ENCODE measurements around the gene SLC1A7.
"Not testable (repeated sequence)": the region's sequence is repeated elsewhere in the genome, so short reads cannot be mapped to it uniquely, and the experiment has no call there.

The SLC1A7 gene

GRCh38 chr1:53142226-53142853 lies at the start of gene SLC1A7:
SLC1A7 (minus strand) TSS chr1:53142638; CDS start chr1:53142449, 189 bp downstream.
- DNase-seq: no peak

- no peak for DNase-seq
These were observed 47.8 kb upstream of the SLC1A7 start for GRCh38 chr1:53190210-53190611.

GRCh38 chr1:53189061-53189460 lies 46.6 kb upstream of the SLC1A7 start:
- DNase-seq: no peak

- no peak for DNase-seq
These were observed 45.7 kb upstream of the SLC1A7 start for GRCh38 chr1:53188099-53188498.

GRCh38 chr1:53187401-53187800 lies 45.0 kb upstream of the SLC1A7 start:
- DNase-seq: no peak

GRCh38 chr1:53186533-53186932 lies 44.1 kb upstream of the SLC1A7 start:
- no peak for DNase-seq

GRCh38 chr1:53185955-53186297 lies 43.5 kb upstream of the SLC1A7 start:
- not testable (repeated sequence) for DNase-seq

- DNase-seq: no peak
These were observed 40.9 kb upstream of the SLC1A7 start for GRCh38 chr1:53183095-53183990.

GRCh38 chr1:53182716-53183094 lies 40.3 kb upstream of the SLC1A7 start:
- no peak for DNase-seq

- DNase-seq: peak; percentile 87
These were observed 39.7 kb upstream of the SLC1A7 start for GRCh38 chr1:53182111-53182593.

GRCh38 chr1:53180951-53181350 lies 38.5 kb upstream of the SLC1A7 start:
- DNase-seq: no peak

GRCh38 chr1:53180226-53180625 lies 37.8 kb upstream of the SLC1A7 start:
- DNase-seq: no peak

- DNase-seq: peak; percentile 100
These were observed 34.2 kb upstream of the SLC1A7 start for GRCh38 chr1:53176452-53177208.

- DNase-seq: peak; percentile 94
These were observed 32.8 kb upstream of the SLC1A7 start for GRCh38 chr1:53174971-53175913.

GRCh38 chr1:53172426-53173128 lies 30.1 kb upstream of the SLC1A7 start:
- peak; percentile 74 for DNase-seq

GRCh38 chr1:53166912-53167311 lies 24.5 kb upstream of the SLC1A7 start:
- no peak for DNase-seq

- no peak for DNase-seq
These were observed 23.9 kb upstream of the SLC1A7 start for GRCh38 chr1:53166366-53166765.

- DNase-seq: no peak
These were observed 23.0 kb upstream of the SLC1A7 start for GRCh38 chr1:53165408-53165961.

- DNase-seq: no peak
These were observed 20.9 kb upstream of the SLC1A7 start for GRCh38 chr1:53163291-53163768.

- no peak for DNase-seq
These were observed 20.2 kb upstream of the SLC1A7 start for GRCh38 chr1:53162621-53163020.

- DNase-seq: no peak
These were observed 18.5 kb upstream of the SLC1A7 start for GRCh38 chr1:53160924-53161378.

All from NCI-H2029 treated with DMSO at 0.1 percent for 48 hours (cell line).